Skin epidermis (tissue), 12 donors: ENCODE measurements around the gene AIFM1.
A peak's percentile ranks its signal among the peaks of the same experiment; 100 is the strongest.

Experiments
- H3K27ac ChIP-seq, 21 experiments: fragments of 200-600 bp; sonication (generic) in 11 of 21; one replicate each; pipeline ENCODE4 v1.5.0; 2020; ENCODE audit warnings: mild to moderate bottlenecking in 3 of 21, inconsistent platforms in 2 of 21, moderate library complexity in 2 of 21
- H3K4me3 ChIP-seq, 7 experiments: fragments of 200-600 bp; sonication (generic) in 2 of 7; one replicate each; pipeline ENCODE4 v1.5.0; 2020; ENCODE audit warnings: inconsistent platforms in 2 of 7, mild to moderate bottlenecking in 2 of 7, moderate library complexity in 1 of 7

AIFM1 gene

DNA sequence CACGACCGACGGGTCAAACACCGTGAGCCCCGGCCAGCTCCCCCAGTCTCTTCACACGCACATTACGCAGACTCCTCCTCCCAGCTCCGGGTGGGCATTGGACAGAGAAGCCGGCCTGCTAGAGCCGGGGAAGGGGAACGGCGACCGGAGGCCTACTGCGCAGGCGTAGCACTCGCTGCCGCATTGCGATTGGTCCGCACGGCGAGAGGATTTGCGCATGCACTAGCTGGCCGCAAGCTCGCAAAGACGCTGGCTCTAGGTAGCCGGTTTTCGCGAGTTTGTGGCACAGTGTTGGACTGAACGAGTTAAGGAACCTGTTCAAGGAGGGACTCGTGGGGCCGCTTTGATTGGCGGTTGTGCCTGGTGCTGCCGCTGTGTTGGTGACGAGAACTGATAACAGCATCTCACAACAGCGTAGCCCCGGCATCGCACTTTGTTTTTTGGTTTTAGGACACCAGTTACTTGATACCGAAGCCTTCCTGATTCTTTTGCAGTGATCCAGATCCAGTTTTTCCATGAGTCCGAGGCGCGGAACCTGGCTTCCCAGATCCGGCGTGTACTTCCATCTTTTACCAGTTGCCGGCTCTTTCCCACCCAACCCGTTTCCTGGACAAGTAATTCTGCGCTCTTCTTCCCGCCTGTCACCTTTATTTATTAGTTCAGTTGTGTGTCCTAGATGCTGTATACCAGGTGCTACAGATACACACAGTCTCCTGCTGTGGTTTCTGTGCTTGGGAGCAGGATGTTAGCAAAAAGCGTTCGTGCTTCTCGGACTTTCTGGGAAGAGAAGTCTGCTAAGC is at the start of gene AIFM1:
Gene AIFM1 (minus strand): TSS at position 139 of the 800 bp plus-strand sequence. CDS start 185 bp downstream, outside the sequence.
- Histone ChIP-seq H3K4me3 (peak within 1 kb of the TSS; percentile 41 to 65 (median 58)), H3K27ac (peak within 1 kb of the TSS; percentile 13 to 91 (median 79))

DNA sequence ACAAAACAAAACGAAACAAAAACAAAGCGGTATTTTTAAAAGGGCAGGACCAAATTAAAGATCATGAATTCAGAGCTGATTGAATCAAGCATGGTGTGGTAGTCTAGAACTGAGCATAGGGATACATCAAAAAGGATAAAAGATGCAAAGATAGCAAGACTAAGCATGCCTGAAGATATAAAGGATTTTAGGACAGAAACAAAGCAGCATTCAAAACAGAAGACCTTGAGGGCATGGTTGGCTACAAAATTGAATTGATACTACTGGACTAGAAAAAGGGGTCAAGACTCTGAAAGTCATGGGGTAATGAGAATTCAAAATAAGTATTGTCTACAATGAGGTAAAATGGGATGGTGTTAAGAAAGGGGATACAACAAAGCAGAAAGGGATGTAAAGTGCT is 47.7 kb upstream of the AIFM1 start:
- H3K27ac ChIP-seq: no peak overlapping the region
- H3K4me3 ChIP-seq: no peak overlapping the region

DNA sequence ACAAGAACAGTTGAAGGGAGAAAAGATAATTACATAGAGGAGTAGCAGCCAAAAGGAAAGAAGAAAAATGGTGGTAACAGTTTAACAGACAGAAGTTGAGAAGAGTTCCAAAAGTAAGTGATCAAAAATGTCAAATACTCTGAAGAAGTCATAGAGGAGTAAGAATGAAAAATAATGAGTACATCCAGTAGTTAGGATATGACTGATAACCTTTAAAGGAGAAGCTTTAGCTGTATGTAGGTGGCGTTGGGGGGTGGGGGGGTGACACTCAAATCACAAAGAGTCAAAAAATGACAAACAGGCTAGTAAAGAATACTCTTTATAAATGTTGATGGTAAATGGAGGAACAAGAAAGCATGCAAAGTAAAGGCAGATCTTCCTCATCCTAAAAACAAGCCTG is 46.7 kb upstream of the AIFM1 start:
- no peak overlapping the region for H3K4me3 ChIP-seq
- H3K27ac ChIP-seq: no peak overlapping the region

DNA sequence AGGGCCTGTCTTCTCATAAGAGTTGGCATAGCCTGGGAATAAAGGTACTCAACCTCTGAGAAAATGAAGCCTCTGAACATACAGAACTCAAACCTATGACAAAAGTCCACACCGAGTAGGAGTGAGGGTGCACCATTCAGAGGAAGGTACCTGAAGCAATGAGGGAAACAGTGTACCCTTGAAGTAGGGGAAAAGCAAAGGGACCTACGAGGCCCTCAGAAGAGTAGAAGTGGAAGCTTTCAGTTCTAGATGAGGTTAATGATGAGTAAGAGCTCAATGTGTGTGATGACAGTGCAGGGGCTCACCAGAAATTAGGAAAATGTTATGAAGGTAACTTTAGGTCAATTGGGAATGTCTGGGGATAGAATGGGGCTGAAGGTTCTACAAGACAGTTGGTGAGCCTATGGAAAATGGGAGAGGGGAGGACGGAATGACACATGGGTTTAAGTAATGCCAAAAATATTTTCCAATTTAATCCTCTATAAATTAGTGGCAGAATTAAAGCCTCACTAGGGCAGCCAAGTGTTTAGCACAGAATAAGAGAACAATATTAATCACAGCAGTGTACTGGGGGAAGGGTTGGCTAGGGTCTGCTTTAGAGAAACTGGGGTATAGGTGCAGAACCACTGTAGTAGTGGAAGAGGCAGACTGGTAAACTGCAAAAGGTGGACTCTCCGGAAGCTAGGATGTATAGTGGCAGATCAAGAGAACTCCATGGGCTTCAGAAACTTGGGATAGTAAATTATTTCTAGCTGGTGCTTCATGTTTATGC is 46.0 kb upstream of the AIFM1 start:
- H3K4me3 ChIP-seq: no peak overlapping the region
- no peak overlapping the region for H3K27ac ChIP-seq

DNA sequence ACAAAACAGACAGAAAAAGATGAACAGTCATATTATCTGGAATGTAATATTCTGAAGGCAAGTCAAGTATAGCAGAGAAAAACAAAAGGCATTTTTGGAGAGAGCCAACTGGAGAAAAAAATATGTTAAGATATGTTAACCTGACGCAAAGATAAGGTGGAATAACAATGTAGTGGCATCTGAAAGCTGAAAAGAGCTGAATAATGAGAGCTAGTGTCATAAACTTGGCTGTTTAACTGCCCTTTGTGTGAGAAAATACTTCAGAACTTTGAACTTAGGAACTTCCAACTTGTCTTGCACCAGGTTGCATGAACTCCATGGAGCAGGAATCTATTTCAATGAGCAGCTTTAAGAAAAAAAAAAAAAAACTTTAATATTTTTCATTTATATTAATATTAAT is 39.0 kb upstream of the AIFM1 start:
- no peak overlapping the region for H3K4me3 ChIP-seq
- H3K27ac ChIP-seq: no peak overlapping the region

DNA sequence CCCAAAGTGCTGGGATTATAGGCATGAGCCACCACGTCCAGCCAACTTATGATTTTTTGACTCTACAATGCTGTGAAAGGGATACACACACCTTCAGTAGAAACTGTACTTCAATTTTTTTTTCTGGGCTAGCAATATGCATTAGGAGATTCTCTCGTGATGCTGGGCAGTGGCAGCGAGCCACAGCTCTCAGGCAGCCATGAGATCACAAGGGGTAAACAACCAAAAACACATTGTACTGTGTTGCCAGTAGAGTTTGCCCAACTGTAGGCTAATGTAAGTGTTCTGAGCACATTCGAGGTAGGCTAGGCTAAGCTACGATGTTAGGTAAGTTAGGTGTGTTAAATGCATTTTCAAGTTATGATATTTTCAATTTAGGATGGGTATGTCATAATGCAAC is 31.8 kb upstream of the AIFM1 start:
- H3K27ac ChIP-seq: no peak overlapping the region

DNA sequence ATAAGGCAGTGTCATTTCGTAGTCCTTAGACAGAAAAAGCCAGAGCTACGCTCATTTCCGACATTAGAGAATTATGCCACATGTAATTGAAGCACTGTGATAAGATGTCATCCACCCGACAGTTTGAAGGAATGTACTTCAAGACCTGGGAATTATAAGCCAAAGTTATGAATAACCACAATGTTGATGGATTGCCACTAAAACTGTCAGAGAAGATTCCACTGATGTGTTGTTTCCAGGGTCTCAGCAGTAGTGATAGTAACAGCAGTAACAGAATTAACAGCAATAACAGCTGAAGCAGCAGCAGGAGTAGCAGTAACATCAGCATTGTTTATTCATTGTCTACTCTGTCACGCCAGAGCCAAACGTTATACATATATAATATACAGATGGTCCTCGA is 30.8 kb upstream of the AIFM1 start:
- Histone ChIP-seq H3K4me3 (no peak overlapping the region), H3K27ac (no peak overlapping the region)

More for the DNA sequence above, 31.8 kb upstream of the AIFM1 start:
- no peak overlapping the region for H3K4me3 ChIP-seq

DNA sequence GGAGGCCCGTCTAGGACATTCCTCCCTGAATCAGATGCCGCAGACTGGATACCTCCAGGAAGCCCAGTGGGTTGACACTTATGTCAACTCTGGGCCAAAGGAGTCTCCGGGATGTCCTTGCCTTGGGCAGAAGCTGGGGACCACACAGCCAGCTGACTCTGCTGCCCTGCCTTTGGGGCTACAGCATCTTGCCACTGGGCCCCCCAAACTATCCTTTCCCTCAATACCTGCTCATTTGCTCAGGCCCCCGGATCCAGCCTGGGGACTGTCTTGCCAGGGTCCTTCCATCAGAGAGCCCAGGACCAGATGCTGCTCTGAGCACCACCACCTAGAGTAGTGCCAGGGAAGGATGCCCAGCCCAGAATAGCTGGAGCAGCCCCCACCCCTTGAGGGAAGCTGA is 25.2 kb upstream of the AIFM1 start:
- Histone ChIP-seq H3K4me3 (no peak overlapping the region), H3K27ac (no peak overlapping the region)

DNA sequence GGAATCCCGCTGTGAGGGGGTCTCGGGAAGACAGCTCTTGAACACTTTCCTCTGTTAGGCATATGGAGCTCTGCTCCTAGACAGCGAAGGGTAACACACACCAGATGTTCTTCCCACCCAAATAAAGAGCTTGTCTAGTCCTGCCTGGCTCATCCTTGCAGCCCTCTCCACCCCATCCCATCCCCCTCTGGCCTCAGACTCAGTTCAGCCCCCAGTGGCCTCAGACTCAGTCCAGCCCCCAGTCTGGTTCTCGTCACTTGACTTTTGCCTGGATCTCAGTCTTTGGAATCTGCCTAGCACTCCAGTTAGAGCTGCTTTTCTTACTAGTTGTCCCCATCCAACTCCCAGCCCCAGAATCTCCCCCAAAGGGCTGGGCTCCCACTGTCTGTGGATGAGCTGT is 21.0 kb upstream of the AIFM1 start:
- Histone ChIP-seq H3K4me3 (no peak overlapping the region), H3K27ac (no peak overlapping the region)

DNA sequence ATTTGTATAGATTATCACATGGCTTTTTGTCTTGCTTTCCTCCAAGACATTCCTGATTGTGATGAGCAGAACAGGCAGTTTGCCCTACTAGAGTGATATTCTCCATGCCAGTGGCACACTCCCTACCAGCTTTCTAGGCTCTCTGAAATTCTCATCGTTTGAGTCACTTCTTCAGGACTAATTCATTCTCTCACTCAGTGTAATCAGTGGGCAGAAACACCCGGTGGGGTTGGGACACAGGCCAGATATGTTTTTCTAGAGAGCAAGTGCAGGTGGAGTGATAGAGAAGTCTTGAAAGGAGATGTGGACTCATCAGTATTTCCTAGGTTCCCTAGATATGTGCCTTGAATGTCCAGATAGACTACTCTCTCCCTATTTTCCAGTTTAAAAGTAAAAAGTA is 19.2 kb upstream of the AIFM1 start:
- H3K27ac ChIP-seq: no peak overlapping the region
- H3K4me3 ChIP-seq: no peak overlapping the region

DNA sequence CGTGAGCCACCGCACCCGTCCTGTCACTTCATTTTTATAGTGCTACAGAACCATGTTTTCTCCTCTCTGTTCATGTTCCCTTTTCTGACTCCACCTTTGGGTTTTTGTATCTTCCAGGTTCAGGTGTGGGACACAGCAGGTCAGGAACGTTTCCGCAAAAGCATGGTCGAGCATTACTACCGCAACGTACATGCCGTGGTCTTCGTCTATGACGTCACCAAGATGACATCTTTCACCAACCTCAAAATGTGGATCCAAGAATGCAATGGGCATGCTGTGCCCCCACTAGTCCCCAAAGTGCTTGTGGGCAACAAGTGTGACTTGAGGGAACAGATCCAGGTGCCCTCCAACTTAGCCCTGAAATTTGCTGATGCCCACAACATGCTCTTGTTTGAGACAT is 18.5 kb upstream of the AIFM1 start:
- no peak overlapping the region for H3K4me3 ChIP-seq
- peak overlapping the region in 2 of 21 experiments; percentile 44 to 46 for H3K27ac ChIP-seq

DNA sequence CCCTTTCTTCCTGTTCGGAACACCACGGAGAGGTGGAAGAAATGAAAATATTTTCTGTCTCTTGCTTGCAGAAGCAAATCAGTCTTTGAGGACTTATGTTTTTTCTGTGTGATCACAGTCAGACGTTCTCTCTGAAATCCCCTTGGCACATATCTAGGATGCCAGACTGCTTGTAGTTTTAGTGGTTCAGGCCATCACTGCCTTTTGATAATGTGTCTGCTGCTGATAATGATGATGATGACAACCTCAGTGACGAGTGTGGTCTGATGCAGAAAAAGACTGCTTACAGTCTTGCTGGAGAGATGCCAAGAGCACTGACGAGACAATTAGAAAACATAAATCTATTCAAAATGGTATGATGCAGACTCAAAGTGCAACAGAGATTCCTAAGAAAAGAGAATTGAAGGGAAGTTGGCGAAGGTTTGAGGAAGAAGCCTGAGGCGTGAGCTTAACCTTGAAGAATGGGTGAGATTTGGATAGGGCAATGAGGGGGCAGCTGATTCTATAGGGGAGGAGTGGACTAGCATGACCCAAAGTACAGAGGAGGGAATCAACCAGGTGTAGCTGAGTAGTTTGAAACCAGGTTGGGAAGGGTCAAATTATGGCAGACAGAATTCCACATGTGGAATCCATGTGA is 14.1 kb upstream of the AIFM1 start:
- no peak overlapping the region for H3K27ac ChIP-seq
- no peak overlapping the region for H3K4me3 ChIP-seq

DNA sequence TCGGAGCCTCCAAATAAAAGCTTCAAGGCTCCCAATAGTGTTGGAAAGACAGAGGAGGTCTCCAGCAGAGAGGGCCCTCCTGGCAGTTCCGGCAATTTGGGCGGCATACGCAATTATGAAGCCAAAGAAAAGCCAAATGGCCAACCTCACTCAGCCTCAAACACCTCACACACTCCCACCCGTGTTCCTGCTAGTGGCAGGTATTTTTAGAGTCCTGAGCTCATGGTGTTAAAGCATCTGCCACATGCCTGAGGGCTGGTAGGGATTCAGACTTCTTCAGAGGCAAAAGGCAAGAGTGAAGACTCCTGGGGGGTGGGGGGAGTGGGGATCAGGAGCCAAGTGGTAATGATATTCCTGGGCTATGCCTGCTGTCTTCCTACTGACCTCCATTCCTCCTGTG is 13.5 kb upstream of the AIFM1 start:
- H3K27ac ChIP-seq: no peak overlapping the region
- no peak overlapping the region for H3K4me3 ChIP-seq

DNA sequence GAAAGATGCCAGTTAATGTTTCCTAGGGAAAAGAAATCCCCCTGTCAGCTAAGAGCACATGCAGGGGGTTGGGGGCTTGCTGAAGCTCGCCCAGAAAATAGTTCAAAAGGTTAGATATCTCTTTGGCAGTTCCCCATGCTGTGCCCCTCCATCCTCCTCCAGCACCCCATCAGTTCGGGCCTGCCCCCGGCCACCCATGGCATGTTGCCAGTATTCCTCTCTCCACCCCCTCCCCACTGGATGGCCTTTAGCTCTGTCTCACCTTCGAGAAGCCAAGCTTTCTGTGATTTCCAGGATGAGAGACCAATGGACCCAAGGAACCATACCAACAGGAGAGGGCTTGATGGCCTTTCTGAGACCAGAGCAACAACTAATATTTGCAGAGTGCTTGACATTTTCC is 11.3 kb upstream of the AIFM1 start:
- Histone ChIP-seq H3K27ac (no peak overlapping the region), H3K4me3 (no peak overlapping the region)

DNA sequence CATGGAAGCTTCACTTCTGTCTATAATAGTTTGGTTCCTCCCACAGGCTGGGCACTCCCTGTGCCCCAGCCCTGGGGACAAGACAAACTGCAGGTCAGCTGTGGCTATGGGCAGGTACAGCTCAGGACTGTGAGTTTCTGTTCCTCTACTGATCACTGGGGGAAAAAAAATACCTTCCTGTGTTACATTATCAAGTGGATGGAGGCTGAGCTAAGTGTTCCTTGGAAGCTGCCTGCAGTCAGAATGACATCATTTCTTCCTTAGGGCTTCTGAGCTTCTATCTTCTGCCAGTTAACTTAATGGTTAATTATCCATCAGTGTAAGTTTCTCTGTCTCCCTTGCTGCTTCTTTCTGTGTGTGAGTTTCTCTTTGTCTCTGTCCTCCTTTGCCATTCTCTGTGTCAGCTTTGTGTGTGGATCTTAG is 10.7 kb upstream of the AIFM1 start:
- no peak overlapping the region for H3K27ac ChIP-seq
- H3K4me3 ChIP-seq: no peak overlapping the region

DNA sequence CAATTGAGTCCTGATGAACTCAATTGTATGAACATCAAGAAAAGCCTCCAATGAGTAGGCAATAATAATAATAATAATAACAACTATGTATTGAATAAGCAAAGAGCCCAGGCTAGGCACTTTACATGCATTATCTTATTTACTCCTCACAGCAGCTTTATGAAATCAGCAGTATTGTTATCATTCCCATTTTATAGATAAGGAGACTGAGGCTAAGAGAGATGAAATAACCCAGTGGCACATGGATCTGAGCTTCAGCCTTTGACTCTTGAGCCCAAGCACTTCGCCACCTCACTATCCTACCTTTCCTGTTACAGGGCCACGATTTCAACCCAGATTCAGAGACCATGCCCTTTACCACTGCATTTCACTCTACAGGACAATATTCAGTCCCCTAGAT is 9.3 kb upstream of the AIFM1 start:
- Histone ChIP-seq H3K4me3 (no peak overlapping the region), H3K27ac (peak overlapping the region in 3 of 21 experiments; percentile 73 to 83 (median 77))

DNA sequence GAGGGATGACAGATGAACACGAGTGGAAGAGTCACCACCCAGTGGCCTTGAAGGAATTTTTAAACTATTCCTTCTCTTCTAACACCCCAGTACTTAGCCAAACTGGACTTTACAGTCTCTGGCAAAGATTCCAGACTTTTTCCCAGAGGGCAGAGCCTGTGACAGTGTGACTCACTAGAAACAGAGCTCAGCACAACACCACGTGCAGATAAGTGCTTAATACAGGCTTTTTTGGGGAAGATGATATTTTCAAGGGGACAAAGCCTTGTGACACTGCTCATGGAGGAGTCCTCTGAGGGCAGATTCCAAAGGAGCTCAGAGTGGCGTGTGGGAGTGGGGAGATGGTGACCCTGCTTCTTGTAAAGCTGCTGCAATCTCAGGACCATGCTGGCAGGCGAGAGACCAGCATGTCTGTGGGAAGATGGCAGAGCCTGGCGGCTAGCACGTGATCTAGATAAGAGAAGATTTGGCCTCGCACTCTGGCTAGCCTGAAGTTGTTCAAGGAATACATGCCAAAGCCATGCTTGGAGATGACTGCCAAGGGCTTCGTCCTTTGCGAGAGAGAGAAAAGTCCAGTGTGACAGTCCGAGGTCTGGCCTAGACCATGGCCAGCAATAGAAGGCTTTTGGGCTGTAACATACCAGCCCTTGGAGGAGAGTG is 8.5 kb upstream of the AIFM1 start:
- H3K27ac ChIP-seq: peak overlapping the region in 14 of 21 experiments; percentile 21 to 85 (median 58)
- H3K4me3 ChIP-seq: no peak overlapping the region

DNA sequence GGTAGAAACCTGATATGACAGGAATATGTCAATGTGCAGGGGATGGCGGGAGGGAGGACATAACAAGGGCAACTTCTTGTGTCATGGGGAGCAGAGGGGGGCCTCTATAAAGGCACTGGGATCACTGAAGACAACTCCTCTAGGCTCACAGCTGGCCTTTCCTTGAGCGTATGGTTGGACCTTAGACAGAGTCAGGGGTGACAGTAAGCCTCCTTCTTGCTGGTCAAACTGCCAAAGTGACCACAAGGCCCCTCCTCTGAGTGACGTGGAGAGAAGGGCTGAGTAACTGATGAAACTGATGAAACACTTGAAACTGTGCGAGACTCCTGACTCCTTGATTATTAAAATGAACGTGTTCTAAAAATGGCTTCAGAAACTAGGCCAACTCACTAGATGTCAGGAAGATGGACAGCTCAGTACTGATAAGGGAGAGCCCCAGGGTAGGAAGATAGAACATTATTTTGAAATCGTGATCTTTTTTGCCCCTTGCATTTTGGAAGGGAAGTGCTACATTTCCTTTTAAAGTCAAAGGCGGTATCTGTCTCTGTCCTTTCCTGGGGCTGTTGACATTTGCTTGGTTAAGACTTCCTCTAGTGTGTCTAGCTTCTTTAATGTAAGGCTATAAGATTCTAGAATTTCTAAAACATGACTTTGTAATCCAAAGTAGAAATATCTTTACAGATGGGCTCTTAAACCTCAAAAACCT is 7.7 kb upstream of the AIFM1 start:
- H3K27ac ChIP-seq: peak overlapping the region in 15 of 21 experiments; percentile 21 to 85 (median 57)
- peak overlapping the region in 2 of 7 experiments; percentile 38 to 45 for H3K4me3 ChIP-seq

DNA sequence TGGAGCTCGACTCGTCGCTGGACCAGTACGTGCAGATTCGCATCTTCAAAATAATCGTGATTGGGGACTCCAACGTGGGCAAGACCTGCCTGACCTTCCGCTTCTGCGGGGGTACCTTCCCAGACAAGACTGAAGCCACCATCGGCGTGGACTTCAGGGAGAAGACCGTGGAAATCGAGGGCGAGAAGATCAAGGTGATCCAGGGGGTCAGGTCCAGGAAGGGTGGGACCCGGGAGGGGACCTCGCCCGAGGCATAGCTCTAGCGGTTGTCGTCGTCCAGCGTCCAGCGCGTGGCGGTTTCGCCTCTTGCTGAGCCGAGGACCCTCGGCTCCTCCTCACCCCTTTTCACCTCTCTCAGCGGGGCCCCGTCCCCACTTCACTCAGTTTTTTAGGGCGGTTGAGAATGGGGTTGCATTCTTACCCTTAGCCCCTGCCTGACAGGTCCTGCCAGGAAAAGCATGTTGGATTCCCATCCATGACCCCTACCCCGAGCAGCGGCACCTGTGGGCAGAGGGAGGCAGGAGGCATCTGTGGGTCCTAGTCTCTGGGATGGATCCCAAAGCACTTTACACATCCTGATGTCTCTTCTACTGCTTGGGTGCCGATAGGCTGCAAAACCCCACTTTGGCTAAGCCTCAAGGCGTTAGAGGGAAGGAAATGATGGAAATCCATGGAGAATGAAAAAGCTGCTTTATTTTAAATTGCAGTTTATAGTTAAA is 6.6 kb upstream of the AIFM1 start:
- Histone ChIP-seq H3K4me3 (peak overlapping the region; percentile 25 to 45 (median 38)), H3K27ac (peak overlapping the region in 13 of 21 experiments; percentile 6 to 83 (median 62))
